SK-N-SH (cell line): ENCODE results near the gene AOAH.

Source experiments
- MXI1 ChIP-seq: IDR thresholded peaks from 2 replicates; pipeline ENCODE4 v1.6.1; 2012; ENCODE audit warnings: mild to moderate bottlenecking, low read depth, low read length, improper control_type of control experiment
- POLR2AphosphoS5 ChIP-seq: IDR thresholded peaks from 2 replicates; pipeline ENCODE4 v1.6.1; 2012; ENCODE audit warnings: low read depth, low read length
- YY1 ChIP-seq: IDR thresholded peaks from 2 replicates; pipeline ENCODE4 v1.4.0; 2012; ENCODE audit warnings: low read depth, mild to moderate bottlenecking
- TF ChIP-seq, protein P1 (sequence below): fragments of 200-600 bp; sonication (generic); IDR thresholded peaks from 2 replicates; pipeline ENCODE4 v1.6.1; 2017; ENCODE audit warnings: antibody characterized with exemption, mild to moderate bottlenecking, moderate library complexity

DNA sequence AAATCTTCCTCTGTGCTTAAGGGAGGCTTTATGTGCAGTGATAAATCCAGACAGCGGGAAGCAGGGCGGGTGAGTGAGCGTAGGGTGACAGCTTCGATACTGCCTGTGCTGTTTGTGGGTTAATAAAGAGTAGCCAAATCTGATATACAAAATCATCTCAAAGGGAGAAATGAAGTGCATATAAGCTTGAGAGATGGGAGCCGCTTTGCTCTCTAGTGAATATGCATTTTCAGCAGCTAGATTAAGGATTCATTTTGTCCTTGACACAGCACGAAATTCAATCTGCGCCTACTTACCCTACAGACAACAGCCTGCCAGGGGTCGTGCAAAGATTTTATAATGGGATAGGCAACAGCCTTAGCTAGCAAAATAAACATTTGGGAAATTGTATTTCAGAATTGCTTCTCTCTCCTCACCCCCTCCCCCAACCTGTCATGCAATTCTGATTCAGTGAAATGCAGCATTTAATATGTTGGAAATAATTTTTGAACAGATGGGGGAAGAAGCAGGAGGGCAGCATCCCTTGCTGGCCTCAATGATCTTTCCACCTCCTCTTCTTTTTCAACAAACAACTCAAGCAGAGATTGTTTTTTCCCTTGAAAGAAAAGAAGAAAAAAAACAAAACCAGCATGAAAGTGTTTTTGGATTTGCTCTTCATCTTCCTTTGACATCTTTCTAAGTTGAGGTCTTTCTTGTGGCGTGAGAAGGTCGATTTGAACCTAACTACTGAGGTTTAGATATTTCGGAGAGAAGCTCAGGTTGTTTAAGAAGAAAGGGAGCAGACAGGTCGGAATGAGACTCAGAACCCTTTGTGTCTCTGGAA is 117.9 kb downstream of the AOAH start:
- TF ChIP-seq MXI1 = no peak
- TF ChIP-seq, protein P1, sequence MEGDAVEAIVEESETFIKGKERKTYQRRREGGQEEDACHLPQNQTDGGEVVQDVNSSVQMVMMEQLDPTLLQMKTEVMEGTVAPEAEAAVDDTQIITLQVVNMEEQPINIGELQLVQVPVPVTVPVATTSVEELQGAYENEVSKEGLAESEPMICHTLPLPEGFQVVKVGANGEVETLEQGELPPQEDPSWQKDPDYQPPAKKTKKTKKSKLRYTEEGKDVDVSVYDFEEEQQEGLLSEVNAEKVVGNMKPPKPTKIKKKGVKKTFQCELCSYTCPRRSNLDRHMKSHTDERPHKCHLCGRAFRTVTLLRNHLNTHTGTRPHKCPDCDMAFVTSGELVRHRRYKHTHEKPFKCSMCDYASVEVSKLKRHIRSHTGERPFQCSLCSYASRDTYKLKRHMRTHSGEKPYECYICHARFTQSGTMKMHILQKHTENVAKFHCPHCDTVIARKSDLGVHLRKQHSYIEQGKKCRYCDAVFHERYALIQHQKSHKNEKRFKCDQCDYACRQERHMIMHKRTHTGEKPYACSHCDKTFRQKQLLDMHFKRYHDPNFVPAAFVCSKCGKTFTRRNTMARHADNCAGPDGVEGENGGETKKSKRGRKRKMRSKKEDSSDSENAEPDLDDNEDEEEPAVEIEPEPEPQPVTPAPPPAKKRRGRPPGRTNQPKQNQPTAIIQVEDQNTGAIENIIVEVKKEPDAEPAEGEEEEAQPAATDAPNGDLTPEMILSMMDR = no peak
- TF ChIP-seq POLR2AphosphoS5 = no peak
- no peak for TF ChIP-seq YY1
